Caco-2 (cell line): ENCODE measurements around the gene QSOX2. TPM values are rescaled to one million over a fixed set of nuclear protein-coding genes. Genes with fewer than 3 reads are reported as not detected.

Experiments
- Bru-seq: library from RNA; stranded (reverse); fragments of 400-500 nt; gene quantifications from one replicate; lab custom pipeline; 2021; lab: Mats Ljungman, UMichigan
- BruChase-seq, 2 experiments: library from RNA; stranded (reverse); fragments of 400-500 nt; gene quantifications; one replicate each; lab custom pipeline; 2021; lab: Mats Ljungman, UMichigan
- BruUV-seq: library from RNA; stranded (reverse); fragments of 400-500 nt; replicated peaks from 2 replicates; lab custom pipeline; 2021; lab: Mats Ljungman, UMichigan
- CTCF ChIA-PET: fragments of 300-600 bp; sonication (Branson Sonifier 250); formaldehyde crosslinking; loops from one replicate; lab custom pipeline; 2022; ENCODE audit warnings: antibody characterized with exemption; lab: Charles Lee
- POLR2A ChIA-PET: fragments of 300-600 bp; sonication (Branson Sonifier 250); formaldehyde crosslinking; loops from one replicate; lab custom pipeline; 2022; ENCODE audit warnings: antibody characterized with exemption; lab: Charles Lee
- DNase-seq, 2 experiments: peaks; one replicate each; pipeline versions ENCODE4 v3.0.0 to v3.0.0-alpha.2; 2020 to 2022
- H3K27me3 ChIP-seq: replicated peaks from 2 replicates; pipeline ENCODE4 v1.6.0; 2011; ENCODE audit warnings: low read length; ENCODE audit not compliant: control insufficient read depth, insufficient read depth
- H3K36me3 ChIP-seq: 2 replicates; pipeline ENCODE4 v1.5.1; 2011; ENCODE audit warnings: low read length; ENCODE audit not compliant: control insufficient read depth, insufficient read depth
- H3K4me1 ChIP-seq: fragments of 250-450 bp; sonication (Bioruptor Pico); 2 replicates; pipeline ENCODE4 v1.5.1; 2020; ENCODE audit warnings: mild to moderate bottlenecking
- H3K4me3 ChIP-seq: 2 replicates; pipeline ENCODE4 v1.5.1; 2011; ENCODE audit warnings: low read depth, mild to moderate bottlenecking, control low read depth, low read length
- H3K9me3 ChIP-seq: fragments of 250-450 bp; sonication (Bioruptor Pico); 2 replicates; pipeline ENCODE4 v1.5.1; 2020; ENCODE audit warnings: mild to moderate bottlenecking, moderate library complexity
- H3K27ac Mint-ChIP-seq: one replicate; pipeline ENCODE4 v1.8.0; 2022; ENCODE audit warnings: mixed read lengths; ENCODE audit not compliant: unreplicated experiment
- H3K27me3 Mint-ChIP-seq: one replicate; pipeline ENCODE4 v1.8.0; 2022; ENCODE audit warnings: mixed read lengths; ENCODE audit not compliant: insufficient read depth, unreplicated experiment
- H3K36me3 Mint-ChIP-seq: one replicate; pipeline ENCODE4 v1.8.0; 2022; ENCODE audit warnings: mild to moderate bottlenecking, mixed read lengths; ENCODE audit not compliant: insufficient read depth, unreplicated experiment
- H3K4me1 Mint-ChIP-seq: one replicate; pipeline ENCODE4 v1.8.0; 2022; ENCODE audit warnings: low read depth, mixed read lengths; ENCODE audit not compliant: unreplicated experiment
- H3K4me3 Mint-ChIP-seq: one replicate; pipeline ENCODE4 v1.8.0; 2022; ENCODE audit warnings: mild to moderate bottlenecking, moderate library complexity, mixed read lengths; ENCODE audit not compliant: unreplicated experiment
- H3K9me3 Mint-ChIP-seq: one replicate; pipeline ENCODE4 v1.8.0; 2022; ENCODE audit warnings: mixed read lengths; ENCODE audit not compliant: unreplicated experiment
- CTCF ChIP-seq, 2 experiments: fragments of 200-600 bp in 1 of 2; IDR thresholded peaks; 1 replicate in 1 of 2; 2 replicates in 1 of 2; pipeline versions ENCODE4 v1.5.1 to v1.8.0; 2011 to 2022; ENCODE audit warnings: antibody characterized with exemption in 1 of 2, control low read depth in 1 of 2, inconsistent platforms in 1 of 2, low read depth in 1 of 2, low read length in 1 of 2, mild to moderate bottlenecking in 1 of 2, moderate library complexity in 1 of 2; ENCODE audit not compliant: insufficient read depth in 1 of 2, severe bottlenecking in 1 of 2, unreplicated experiment in 1 of 2
- intact Hi-C: fragments of 100-400 bp; cut with micrococcal nuclease; formaldehyde crosslinking; loops from one replicate; pipeline ENCODE4 v1.10.0; 2022; ENCODE audit not compliant: unreplicated experiment
- long read RNA-seq: library from polyadenylated mRNA; stranded (forward); transcript quantifications from one replicate; pipeline ENCODE4 v2.0.0, GENCODE V29; 2022
- total RNA-seq: library from RNA; stranded (reverse); gene quantifications from 2 replicates; pipeline ENCODE4 v1.2.3, GENCODE V29; 2022

The QSOX2 gene
- total RNA-seq (26.9 and 29.6 TPM in 2 replicates), Bru-seq, nascent RNA (percentile 75 among the genes with signal in this experiment), BruChase-seq, experiment 1, labeled RNA remaining after a 2-hour chase (percentile 80 among the genes with signal in this experiment), BruChase-seq, experiment 2, labeled RNA remaining after a 6-hour chase (percentile 83 among the genes with signal in this experiment)
- long read RNA-seq, full-length matches to known transcripts = 1 of 17 reads
- long read RNA-seq, partial matches to known transcripts = 0 of 17 reads
- long read RNA-seq, other reads (novel, unspliced or antisense) = 16 of 17 reads

- intact Hi-C loops = no loop called here
- ChIA-PET POLR2A (no interaction called here), CTCF (interaction anchor here (0.6 to 0.7 kb wide), 2 partner anchors 22 to 126 kb away, joined by 3 to 6 read pairs; no protein-coding TSS in a partner anchor)
- no peak for TF ChIP-seq CTCF (IDR thresholded peaks at IDR 0.05; ENCODE audit: insufficient read depth in 1 of 2, low read depth in 1 of 2, low read length in 1 of 2, severe bottlenecking in 1 of 2, unreplicated experiment in 1 of 2)
- Histone ChIP-seq H3K4me3 (peak within 1 kb of the TSS; percentile 92), H3K4me1 (peaks cover 13% of the 10 kb centered on the region), H3K27me3 (no peaks in the 10 kb centered on the region), H3K36me3 (no peaks in the 10 kb centered on the region), H3K9me3 (no peaks in the 10 kb centered on the region)
- no TSS peak for BruUV-seq
- peak within 1 kb of the TSS; percentile 97 for H3K4me3 Mint-ChIP-seq
- H3K4me1 Mint-ChIP-seq = peaks cover 22% of the 10 kb centered on the region
- no peaks in the 10 kb centered on the region for H3K27me3 Mint-ChIP-seq
- peaks cover 7% of the 10 kb centered on the region for H3K36me3 Mint-ChIP-seq
- no peaks in the 10 kb centered on the region for H3K9me3 Mint-ChIP-seq
- peak within 1 kb of the TSS; percentile 94 for H3K27ac Mint-ChIP-seq
- peak; percentile 80 to 85 for DNase-seq
Observed at GRCh38 chr9:136245219-136246150, at the start of gene QSOX2. QSOX2 (minus strand) TSS chr9:136245812; CDS start chr9:136245803, 9 bp downstream.

- ChIA-PET CTCF (no interaction called here), POLR2A (no interaction called here)
- DNase-seq = no peak
- intact Hi-C loops = no loop called here
- H3K36me3 ChIP-seq = no peaks in the 10 kb centered on the region
- H3K27ac Mint-ChIP-seq = peak overlapping the region; percentile 26
- no peak overlapping the region for H3K4me3 ChIP-seq
- H3K4me1 Mint-ChIP-seq = no peaks in the 10 kb centered on the region
- no peaks in the 10 kb centered on the region for H3K36me3 Mint-ChIP-seq
- H3K9me3 ChIP-seq = no peaks in the 10 kb centered on the region; the same call in 1 of the 2 replicates
- H3K4me1 ChIP-seq = peaks cover 20% of the 10 kb centered on the region
- no peak for TF ChIP-seq CTCF (IDR thresholded peaks at IDR 0.05; ENCODE audit: insufficient read depth in 1 of 2, low read depth in 1 of 2, low read length in 1 of 2, severe bottlenecking in 1 of 2, unreplicated experiment in 1 of 2)
- no peaks in the 10 kb centered on the region for H3K27me3 ChIP-seq
- BruUV-seq = no TSS peak
- H3K9me3 Mint-ChIP-seq = no peaks in the 10 kb centered on the region
- H3K27me3 Mint-ChIP-seq = no peaks in the 10 kb centered on the region
- H3K4me3 Mint-ChIP-seq = no peak overlapping the region
Observed at GRCh38 chr9:136295055-136295454, 49.4 kb upstream of the QSOX2 start.

- CTCF ChIA-PET = no interaction called here
- H3K4me3 Mint-ChIP-seq = no peak overlapping the region
- no peaks in the 10 kb centered on the region for H3K36me3 Mint-ChIP-seq
- no peak for DNase-seq
- POLR2A ChIA-PET = no interaction called here
- H3K27me3 ChIP-seq = no peaks in the 10 kb centered on the region
- TF ChIP-seq CTCF (IDR thresholded peaks at IDR 0.05; ENCODE audit: insufficient read depth in 1 of 2, low read depth in 1 of 2, low read length in 1 of 2, severe bottlenecking in 1 of 2, unreplicated experiment in 1 of 2) = no peak
- H3K27me3 Mint-ChIP-seq = no peaks in the 10 kb centered on the region
- no peaks in the 10 kb centered on the region for H3K9me3 Mint-ChIP-seq
- peaks cover 20% of the 10 kb centered on the region for H3K4me1 ChIP-seq
- no peaks in the 10 kb centered on the region for H3K4me1 Mint-ChIP-seq
- intact Hi-C loops = no loop called here
- BruUV-seq = no TSS peak
- H3K36me3 ChIP-seq = no peaks in the 10 kb centered on the region
- no peak overlapping the region for H3K4me3 ChIP-seq
- no peaks in the 10 kb centered on the region; the same call in 1 of the 2 replicates for H3K9me3 ChIP-seq
- no peak overlapping the region for H3K27ac Mint-ChIP-seq
Observed at GRCh38 chr9:136294437-136294836, 48.8 kb upstream of the QSOX2 start.
